ENCODE data around the gene PRPF6. TPM values are rescaled to one million over a fixed set of nuclear protein-coding genes. Genes with fewer than 3 reads are reported as not detected.

PRPF6 gene
- total and polyA plus RNA-seq, 2 of the 13 experiments (the other 11 are each of a cell fraction or from before 2014, with no cell fraction given), result 63.7 to 101 TPM

DNA sequence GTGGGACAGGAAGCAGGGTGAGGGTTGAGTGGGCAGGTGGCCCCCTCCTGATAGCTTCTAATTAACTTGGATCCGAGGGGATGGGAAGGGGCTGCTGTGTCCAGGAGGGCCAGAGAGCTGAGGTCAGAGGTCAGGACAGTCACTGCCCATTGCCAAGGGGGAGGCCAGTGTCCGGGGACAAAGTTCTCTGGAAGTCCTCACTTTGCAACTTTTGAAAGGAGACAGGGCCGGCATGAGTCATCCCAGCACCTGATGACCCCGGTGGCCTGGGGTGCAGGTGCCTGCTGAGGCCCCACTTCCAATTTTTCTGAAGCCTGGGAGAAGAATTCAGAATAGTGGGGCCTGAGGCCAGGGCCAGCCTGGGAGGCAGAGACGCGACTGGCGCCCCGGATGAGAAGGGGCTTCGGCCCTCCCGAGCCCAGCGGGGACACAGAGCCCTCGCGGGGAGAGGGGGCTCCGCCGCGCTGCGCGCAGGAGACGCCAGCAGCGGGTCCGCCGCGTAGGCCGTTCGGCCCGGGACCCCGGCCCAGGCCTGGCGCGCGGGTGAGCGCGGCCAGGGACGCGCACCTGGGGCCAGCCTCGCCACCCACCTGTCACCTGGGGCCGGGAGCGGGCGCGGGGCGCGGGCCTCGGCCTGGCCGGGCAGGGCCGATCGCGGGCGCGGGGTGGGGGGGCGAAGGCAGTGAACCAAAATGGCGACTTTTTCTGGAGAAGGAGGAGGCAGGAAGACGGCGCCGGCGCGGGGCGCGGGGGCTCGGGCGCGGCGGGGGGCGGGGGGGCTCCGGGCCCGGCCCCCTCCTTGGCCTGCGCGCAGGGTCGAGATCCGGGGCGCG is 11.8 kb upstream of the PRPF6 start (continued):
- TF ChIP-seq, protein P1, sequence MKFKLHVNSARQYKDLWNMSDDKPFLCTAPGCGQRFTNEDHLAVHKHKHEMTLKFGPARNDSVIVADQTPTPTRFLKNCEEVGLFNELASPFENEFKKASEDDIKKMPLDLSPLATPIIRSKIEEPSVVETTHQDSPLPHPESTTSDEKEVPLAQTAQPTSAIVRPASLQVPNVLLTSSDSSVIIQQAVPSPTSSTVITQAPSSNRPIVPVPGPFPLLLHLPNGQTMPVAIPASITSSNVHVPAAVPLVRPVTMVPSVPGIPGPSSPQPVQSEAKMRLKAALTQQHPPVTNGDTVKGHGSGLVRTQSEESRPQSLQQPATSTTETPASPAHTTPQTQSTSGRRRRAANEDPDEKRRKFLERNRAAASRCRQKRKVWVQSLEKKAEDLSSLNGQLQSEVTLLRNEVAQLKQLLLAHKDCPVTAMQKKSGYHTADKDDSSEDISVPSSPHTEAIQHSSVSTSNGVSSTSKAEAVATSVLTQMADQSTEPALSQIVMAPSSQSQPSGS (CRISPR knock-in tag; IDR thresholded peaks at IDR 0.05), result no peak
- TF ChIP-seq RFX3 (CRISPR knock-in tag; IDR thresholded peaks at IDR 0.05) (no peak), RBM39 (IDR thresholded peaks at IDR 0.05; ENCODE audit: low read depth, low read length, poor library complexity, severe bottlenecking) (peak; percentile 29), ZSCAN21 (CRISPR knock-in tag; IDR thresholded peaks at IDR 0.05; ENCODE audit: borderline replicate concordance) (no peak), ZNF768 (CRISPR knock-in tag; IDR thresholded peaks at IDR 0.05) (peak; percentile 15), ZNF605 (CRISPR knock-in tag; IDR thresholded peaks at IDR 0.05) (peak; percentile 89), ZNF382 (CRISPR knock-in tag; IDR thresholded peaks at IDR 0.05; ENCODE audit: borderline replicate concordance) (no peak), ZNF337 (CRISPR knock-in tag; IDR thresholded peaks at IDR 0.05; ENCODE audit: borderline replicate concordance, low read depth) (no peak), RCOR2 (CRISPR knock-in tag; IDR thresholded peaks at IDR 0.05) (peak; percentile 55; the same call in 1 of the 2 replicates), ZNF552 (CRISPR knock-in tag; IDR thresholded peaks at IDR 0.05; ENCODE audit: borderline replicate concordance) (0 out of 2 replicates have a peak, but pooled peaks have one; percentile 16), ZSCAN25 (CRISPR knock-in tag; IDR thresholded peaks at IDR 0.05) (peak; percentile 80), ZNF644 (CRISPR knock-in tag; IDR thresholded peaks at IDR 0.05; ENCODE audit: low read depth) (peak; percentile 23; the same call in 1 of the 2 replicates), ZZZ3 (CRISPR knock-in tag; IDR thresholded peaks at IDR 0.05; ENCODE audit: borderline replicate concordance) (peak; percentile 84), ZNF468 (CRISPR knock-in tag; IDR thresholded peaks at IDR 0.05) (no peak), ZNF570 (CRISPR knock-in tag; IDR thresholded peaks at IDR 0.05; ENCODE audit: borderline replicate concordance) (no peak), ARID2 (CRISPR knock-in tag; IDR thresholded peaks at IDR 0.05; ENCODE audit: borderline replicate concordance) (peak; percentile 62; the same call in 1 of the 2 replicates), ZMYM2 (CRISPR knock-in tag; IDR thresholded peaks at IDR 0.05) (0 out of 2 replicates have a peak, but pooled peaks have one; percentile 30), HIVEP1 (CRISPR knock-in tag; IDR thresholded peaks at IDR 0.05) (peak; percentile 92), HMGA1 (CRISPR knock-in tag; conservative IDR thresholded peaks at IDR 0.05) (no peak)
- TF ChIP-seq, protein P2, sequence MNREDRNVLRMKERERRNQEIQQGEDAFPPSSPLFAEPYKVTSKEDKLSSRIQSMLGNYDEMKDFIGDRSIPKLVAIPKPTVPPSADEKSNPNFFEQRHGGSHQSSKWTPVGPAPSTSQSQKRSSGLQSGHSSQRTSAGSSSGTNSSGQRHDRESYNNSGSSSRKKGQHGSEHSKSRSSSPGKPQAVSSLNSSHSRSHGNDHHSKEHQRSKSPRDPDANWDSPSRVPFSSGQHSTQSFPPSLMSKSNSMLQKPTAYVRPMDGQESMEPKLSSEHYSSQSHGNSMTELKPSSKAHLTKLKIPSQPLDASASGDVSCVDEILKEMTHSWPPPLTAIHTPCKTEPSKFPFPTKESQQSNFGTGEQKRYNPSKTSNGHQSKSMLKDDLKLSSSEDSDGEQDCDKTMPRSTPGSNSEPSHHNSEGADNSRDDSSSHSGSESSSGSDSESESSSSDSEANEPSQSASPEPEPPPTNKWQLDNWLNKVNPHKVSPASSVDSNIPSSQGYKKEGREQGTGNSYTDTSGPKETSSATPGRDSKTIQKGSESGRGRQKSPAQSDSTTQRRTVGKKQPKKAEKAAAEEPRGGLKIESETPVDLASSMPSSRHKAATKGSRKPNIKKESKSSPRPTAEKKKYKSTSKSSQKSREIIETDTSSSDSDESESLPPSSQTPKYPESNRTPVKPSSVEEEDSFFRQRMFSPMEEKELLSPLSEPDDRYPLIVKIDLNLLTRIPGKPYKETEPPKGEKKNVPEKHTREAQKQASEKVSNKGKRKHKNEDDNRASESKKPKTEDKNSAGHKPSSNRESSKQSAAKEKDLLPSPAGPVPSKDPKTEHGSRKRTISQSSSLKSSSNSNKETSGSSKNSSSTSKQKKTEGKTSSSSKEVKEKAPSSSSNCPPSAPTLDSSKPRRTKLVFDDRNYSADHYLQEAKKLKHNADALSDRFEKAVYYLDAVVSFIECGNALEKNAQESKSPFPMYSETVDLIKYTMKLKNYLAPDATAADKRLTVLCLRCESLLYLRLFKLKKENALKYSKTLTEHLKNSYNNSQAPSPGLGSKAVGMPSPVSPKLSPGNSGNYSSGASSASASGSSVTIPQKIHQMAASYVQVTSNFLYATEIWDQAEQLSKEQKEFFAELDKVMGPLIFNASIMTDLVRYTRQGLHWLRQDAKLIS (CRISPR knock-in tag; IDR thresholded peaks at IDR 0.05), result no peak
- TF ChIP-seq, protein P3, sequence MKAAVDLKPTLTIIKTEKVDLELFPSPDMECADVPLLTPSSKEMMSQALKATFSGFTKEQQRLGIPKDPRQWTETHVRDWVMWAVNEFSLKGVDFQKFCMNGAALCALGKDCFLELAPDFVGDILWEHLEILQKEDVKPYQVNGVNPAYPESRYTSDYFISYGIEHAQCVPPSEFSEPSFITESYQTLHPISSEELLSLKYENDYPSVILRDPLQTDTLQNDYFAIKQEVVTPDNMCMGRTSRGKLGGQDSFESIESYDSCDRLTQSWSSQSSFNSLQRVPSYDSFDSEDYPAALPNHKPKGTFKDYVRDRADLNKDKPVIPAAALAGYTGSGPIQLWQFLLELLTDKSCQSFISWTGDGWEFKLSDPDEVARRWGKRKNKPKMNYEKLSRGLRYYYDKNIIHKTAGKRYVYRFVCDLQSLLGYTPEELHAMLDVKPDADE (CRISPR knock-in tag; IDR thresholded peaks at IDR 0.05), result peak; percentile 19; the same call in 1 of the 2 replicates
- TF ChIP-seq, protein P4, sequence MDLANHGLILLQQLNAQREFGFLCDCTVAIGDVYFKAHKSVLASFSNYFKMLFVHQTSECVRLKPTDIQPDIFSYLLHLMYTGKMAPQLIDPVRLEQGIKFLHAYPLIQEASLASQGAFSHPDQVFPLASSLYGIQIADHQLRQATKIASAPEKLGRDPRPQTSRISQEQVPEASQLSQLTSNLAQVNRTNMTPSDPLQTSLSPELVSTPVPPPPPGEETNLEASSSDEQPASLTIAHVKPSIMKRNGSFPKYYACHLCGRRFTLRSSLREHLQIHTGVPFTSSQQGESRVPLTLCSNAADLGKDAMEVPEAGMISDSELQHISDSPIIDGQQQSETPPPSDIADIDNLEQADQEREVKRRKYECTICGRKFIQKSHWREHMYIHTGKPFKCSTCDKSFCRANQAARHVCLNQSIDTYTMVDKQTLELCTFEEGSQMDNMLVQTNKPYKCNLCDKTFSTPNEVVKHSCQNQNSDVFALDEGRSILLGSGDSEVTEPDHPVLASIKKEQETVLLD (CRISPR knock-in tag; IDR thresholded peaks at IDR 0.05; ENCODE audit: low read depth), result 0 out of 2 replicates have a peak, but pooled peaks have one; percentile 25

All from HepG2 (cell line).